Natural killer cell (primary cell): ENCODE results near the gene CCNL2. TPM values are rescaled to one million over a fixed set of nuclear protein-coding genes. Genes with fewer than 3 reads are reported as not detected.

Experiments
- ATAC-seq, 3 donors: fragments of 150-1000 bp in 2 of 3; fragments of 200-7000 bp in 1 of 3; cut with Tn5 transposase; 1 replicate in 1 of 3; 2 replicates in 2 of 3; pipeline ENCODE4 v1.10.0; 2021; ENCODE audit warnings: mild to moderate bottlenecking in 2 of 3, moderate library complexity in 2 of 3
- DNase-seq, 2 donors: peaks; one replicate each; pipeline versions ENCODE4 v3.0.0 to v3.0.0-alpha.2; 2013 to 2021; ENCODE audit warnings: mixed read lengths in 1 of 2
- H3K27ac ChIP-seq: one replicate; pipeline ENCODE4 v1.5.1; 2013; ENCODE audit warnings: mild to moderate bottlenecking, low read length
- H3K27me3 ChIP-seq: one replicate; pipeline ENCODE4 v1.6.1; 2013; ENCODE audit warnings: low read length; ENCODE audit not compliant: control insufficient read depth, insufficient read depth
- H3K36me3 ChIP-seq: one replicate; pipeline ENCODE4 v1.6.1; 2013; ENCODE audit warnings: low read length; ENCODE audit not compliant: control insufficient read depth, insufficient read depth
- H3K4me1 ChIP-seq: one replicate; pipeline ENCODE4 v1.6.1; 2013; ENCODE audit warnings: low read length; ENCODE audit not compliant: control insufficient read depth, insufficient read depth
- H3K4me3 ChIP-seq: one replicate; pipeline ENCODE4 v1.5.1; 2013; ENCODE audit warnings: low read length
- H3K9me3 ChIP-seq: one replicate; pipeline ENCODE4 v1.6.1; 2013; ENCODE audit warnings: low read length; ENCODE audit not compliant: control insufficient read depth, insufficient read depth
- H3K27ac Mint-ChIP-seq, 2 donors: one replicate each; pipeline ENCODE4 v1.8.0; 2022; ENCODE audit warnings: mild to moderate bottlenecking in 2 of 2, mixed read lengths in 2 of 2, moderate library complexity in 1 of 2
- H3K27me3 Mint-ChIP-seq, 2 donors: one replicate each; pipeline ENCODE4 v1.8.0; 2022; ENCODE audit warnings: low read depth in 2 of 2, mixed read lengths in 2 of 2
- H3K36me3 Mint-ChIP-seq: one replicate; pipeline ENCODE4 v1.8.0; 2022; ENCODE audit warnings: mixed read lengths
- H3K4me1 Mint-ChIP-seq, 2 donors: one replicate each; pipeline ENCODE4 v1.8.0; 2022; ENCODE audit warnings: mixed read lengths in 2 of 2
- H3K4me3 Mint-ChIP-seq: one replicate; pipeline ENCODE4 v1.8.0; 2022; ENCODE audit warnings: mild to moderate bottlenecking, moderate library complexity, mixed read lengths
- H3K9me3 Mint-ChIP-seq, 2 donors: one replicate each; pipeline ENCODE4 v1.8.0; 2022; ENCODE audit warnings: mixed read lengths in 2 of 2
- CTCF ChIP-seq: fragments of 200-600 bp; IDR thresholded peaks from one replicate; pipeline ENCODE4 v1.8.0; 2022; ENCODE audit warnings: antibody characterized with exemption
- WGBS: methylation state at CpG from one replicate; pipeline ENCODE4 v1.1.7; 2013; ENCODE audit warnings: missing lambda C conversion rate; ENCODE audit not compliant: insufficient coverage; 5-methylcytosine and 5-hydroxymethylcytosine counted together
- intact Hi-C: fragments of 100-400 bp; cut with micrococcal nuclease; formaldehyde crosslinking; loops from one replicate; pipeline ENCODE4 v1.14.2; 2022
- total RNA-seq, 4 donors: library from RNA; stranded (reverse); fragments of 120-200 nt in 1 of 4; gene quantifications; one replicate each; pipeline versions ENCODE4 v1.2.3 to v1.2.4, GENCODE V29; 2013 to 2022

The CCNL2 gene
- total RNA-seq, 3 donors from 2014 or later (not counting 1 experiment from before 2014, with no cell fraction given), result 253 to 281 (median 274) TPM

- DNase-seq, result no peak
Measured at GRCh38 chr1:1432951-1433803, 34.0 kb upstream of the CCNL2 start.

GRCh38 chr1:1432274-1432950 lies 33.3 kb upstream of the CCNL2 start:
- 67% methylated on average over 28 of the region's 28 CpGs for WGBS
- Mint-ChIP-seq H3K27ac (no peak overlapping the region), H3K27me3 (peaks cover 0 to 15% of the 10 kb centered on the region in 2 donors), H3K4me3 (no peak overlapping the region), H3K36me3 (no peaks in the 10 kb centered on the region), H3K4me1 (peaks cover 0 to 4% of the 10 kb centered on the region in 2 donors), H3K9me3 (no peaks in the 10 kb centered on the region)
- ATAC-seq, result no peak
- Histone ChIP-seq H3K4me3 (no peak overlapping the region), H3K36me3 (no peaks in the 10 kb centered on the region), H3K27me3 (peaks cover 31% of the 10 kb centered on the region), H3K27ac (no peak overlapping the region), H3K9me3 (no peaks in the 10 kb centered on the region), H3K4me1 (peaks cover 21% of the 10 kb centered on the region)
- no peak for DNase-seq
- intact Hi-C loops, result no loop called here
- TF ChIP-seq CTCF, result no peak

More at GRCh38 chr1:1432951-1433803, 34.0 kb upstream of the CCNL2 start:
- Histone ChIP-seq H3K27me3 (peaks cover 39% of the 10 kb centered on the region), H3K4me3 (no peak overlapping the region), H3K27ac (no peak overlapping the region), H3K36me3 (no peaks in the 10 kb centered on the region), H3K9me3 (no peaks in the 10 kb centered on the region), H3K4me1 (peaks cover 21% of the 10 kb centered on the region)
- intact Hi-C loops, result no loop called here
- no peaks in the 10 kb centered on the region for H3K36me3 Mint-ChIP-seq
- H3K4me1 Mint-ChIP-seq, result peaks cover 0 to 4% of the 10 kb centered on the region in 2 donors
- H3K4me3 Mint-ChIP-seq, result no peak overlapping the region
- WGBS, result 54% methylated on average over 34 of the region's 34 CpGs
- no peak for ATAC-seq
- TF ChIP-seq CTCF, result no peak
- H3K9me3 Mint-ChIP-seq, result no peaks in the 10 kb centered on the region
- H3K27me3 Mint-ChIP-seq, result peaks cover 0 to 15% of the 10 kb centered on the region in 2 donors
- H3K27ac Mint-ChIP-seq, result no peak overlapping the region

- Mint-ChIP-seq H3K36me3 (no peaks in the 10 kb centered on the region), H3K4me1 (peaks cover 0 to 4% of the 10 kb centered on the region in 2 donors), H3K9me3 (no peaks in the 10 kb centered on the region), H3K27me3 (peaks cover 0 to 15% of the 10 kb centered on the region in 2 donors), H3K27ac (no peak overlapping the region), H3K4me3 (no peak overlapping the region)
- Histone ChIP-seq H3K9me3 (no peaks in the 10 kb centered on the region), H3K36me3 (no peaks in the 10 kb centered on the region), H3K27ac (no peak overlapping the region), H3K4me3 (no peak overlapping the region), H3K4me1 (peaks cover 21% of the 10 kb centered on the region), H3K27me3 (peaks cover 26% of the 10 kb centered on the region)
- DNase-seq (no peak), ATAC-seq (no peak)
- intact Hi-C loops, result no loop called here
- WGBS, result 69% methylated on average over 3 of the region's 5 CpGs
- TF ChIP-seq CTCF, result no peak
Measured at GRCh38 chr1:1431845-1432273, 32.7 kb upstream of the CCNL2 start.
